Endothelial cell of umbilical vein (primary cell): ENCODE results near the gene CRTC2. TPM values are rescaled to one million over a fixed set of nuclear protein-coding genes. Genes with fewer than 3 reads are reported as not detected.

Experiments
- BruUV-seq: library from RNA; stranded (reverse); fragments of 400-500 nt; replicated peaks from 2 replicates; lab custom pipeline; 2021; lab: Mats Ljungman, UMichigan
- CTCF ChIA-PET: fragments of 300-600, 350-600 bp; sonication (Branson Sonifier 250); formaldehyde crosslinking; loops from one replicate; lab custom pipeline; 2021; ENCODE audit warnings: antibody characterized with exemption, inconsistent platforms; lab: Charles Lee
- POLR2A ChIA-PET: fragments of 300-600, 350-600 bp; sonication (Branson Sonifier 250); formaldehyde crosslinking; loops from one replicate; lab custom pipeline; 2021; ENCODE audit warnings: antibody characterized with exemption, inconsistent platforms; lab: Charles Lee
- DNase-seq: peaks from one replicate; pipeline ENCODE4 v3.0.0-alpha.2; 2011; ENCODE audit warnings: low read depth, low spot score
- FAIRE-seq: peaks from 2 replicates; lab custom pipeline; 2011; peaks lifted over from hg19 to GRCh38; lab: Jason Lieb, UNC
- H2AFZ ChIP-seq: 2 replicates; pipeline ENCODE4 v1.6.0; 2012; ENCODE audit warnings: low read depth, low read length, control low read depth, inconsistent platforms
- H3K27ac ChIP-seq: 2 replicates; pipeline ENCODE4 v1.5.1; 2011; ENCODE audit warnings: low read depth, mild to moderate bottlenecking, control low read depth, low read length, moderate library complexity; ENCODE audit not compliant: insufficient read depth
- H3K27me3 ChIP-seq, 2 experiments: 2 replicates each; pipeline versions ENCODE4 v1.6.0 to v1.6.1; 2011; ENCODE audit warnings: low read length in 2 of 2, mixed read lengths in 1 of 2; ENCODE audit not compliant: control insufficient read depth in 2 of 2, insufficient read depth in 2 of 2
- H3K36me3 ChIP-seq, 2 experiments: 2 replicates in 1 of 2; 3 replicates in 1 of 2; pipeline ENCODE4 v1.5.1; 2011; ENCODE audit warnings: low read length in 2 of 2, mild to moderate bottlenecking in 1 of 2, moderate library complexity in 1 of 2; ENCODE audit not compliant: control insufficient read depth in 2 of 2, insufficient read depth in 2 of 2; ENCODE audit errors: extremely low read depth in 1 of 2
- H3K4me1 ChIP-seq: 3 replicates; pipeline ENCODE4 v1.5.1; 2011; ENCODE audit warnings: mild to moderate bottlenecking, low read length; ENCODE audit not compliant: control insufficient read depth, insufficient read depth; ENCODE audit errors: extremely low read depth
- H3K4me2 ChIP-seq: 2 replicates; pipeline ENCODE4 v1.6.1; 2011; ENCODE audit warnings: low read length, control low read depth, mixed read lengths; ENCODE audit not compliant: insufficient read depth
- H3K4me3 ChIP-seq, 3 experiments: fragments of 200-600 bp in 1 of 3; sonication (generic), shearing (Covaris generic) in 1 of 3; replicated peaks in 1 of 3; 2 replicates each; pipeline ENCODE4 v1.5.1; 2011 to 2016; ENCODE audit warnings: control low read depth in 3 of 3, low read length in 3 of 3, mild to moderate bottlenecking in 2 of 3, inconsistent platforms in 1 of 3, low read depth in 1 of 3, moderate library complexity in 1 of 3; ENCODE audit not compliant: insufficient read depth in 1 of 3
- H3K79me2 ChIP-seq: 2 replicates; pipeline ENCODE4 v1.6.0; 2012; ENCODE audit warnings: low read length, inconsistent platforms; ENCODE audit not compliant: control insufficient read depth, insufficient read depth
- H3K9ac ChIP-seq: replicated peaks from 2 replicates; pipeline ENCODE3; 2011; ENCODE audit warnings: low read length, control low read depth; ENCODE audit not compliant: insufficient read depth; ENCODE audit errors: extremely low read depth
- H3K9me1 ChIP-seq: replicated peaks from 3 replicates; pipeline ENCODE4 v1.6.0; 2011; ENCODE audit warnings: mild to moderate bottlenecking, low read length; ENCODE audit not compliant: control insufficient read depth, insufficient read depth; ENCODE audit errors: extremely low read depth
- H3K9me3 ChIP-seq: replicated peaks from 2 replicates; pipeline ENCODE4 v1.5.1; 2012; ENCODE audit warnings: low read length, inconsistent platforms; ENCODE audit not compliant: control insufficient read depth, insufficient read depth
- H4K20me1 ChIP-seq: replicated peaks from 2 replicates; pipeline ENCODE3; 2011; ENCODE audit warnings: mild to moderate bottlenecking, low read length; ENCODE audit not compliant: control insufficient read depth, insufficient read depth; ENCODE audit errors: extremely low read depth
- CTCF ChIP-seq, 2 donors: IDR thresholded peaks; 1 replicate in 1 of 2; 2 replicates in 1 of 2; pipeline ENCODE4 v1.5.1; 2011; ENCODE audit warnings: low read length in 2 of 2, mild to moderate bottlenecking in 2 of 2, moderate library complexity in 2 of 2, control low read depth in 1 of 2, inconsistent platforms in 1 of 2, low read depth in 1 of 2; ENCODE audit not compliant: insufficient read depth in 1 of 2; ENCODE audit errors: extremely low read depth in 1 of 2
- EZH2 ChIP-seq: IDR thresholded peaks from 2 replicates; pipeline ENCODE4 v1.6.1; 2012; ENCODE audit warnings: borderline replicate concordance, low read depth, mild to moderate bottlenecking, moderate library complexity, low read length, inconsistent platforms; ENCODE audit not compliant: severe bottlenecking
- FOS ChIP-seq: IDR thresholded peaks from 2 replicates; pipeline ENCODE4 v1.6.1; 2011; ENCODE audit warnings: mild to moderate bottlenecking, low read length, moderate library complexity, borderline replicate concordance; ENCODE audit not compliant: insufficient read depth
- GATA2 ChIP-seq: IDR thresholded peaks from 2 replicates; pipeline ENCODE4 v1.7.0; 2011; ENCODE audit warnings: low read depth, mild to moderate bottlenecking, moderate library complexity, mixed read lengths, low read length; ENCODE audit not compliant: insufficient read length, insufficient read depth
- JUN ChIP-seq: IDR thresholded peaks from 2 replicates; pipeline ENCODE4 v1.6.1; 2011; ENCODE audit warnings: borderline replicate concordance, low read depth; ENCODE audit not compliant: insufficient read length, insufficient read depth
- MYC ChIP-seq: IDR thresholded peaks from one replicate; pipeline ENCODE4 v1.6.1; 2011; ENCODE audit warnings: mild to moderate bottlenecking, low read depth, low read length
- POLR2A ChIP-seq: IDR thresholded peaks from 2 replicates; pipeline ENCODE4 v1.6.1; 2012; ENCODE audit warnings: low read depth, mild to moderate bottlenecking, control low read depth, low read length
- POLR2AphosphoS5 ChIP-seq: IDR thresholded peaks from 2 replicates; pipeline ENCODE4 v1.6.1; 2012; ENCODE audit warnings: low read depth, mild to moderate bottlenecking, control low read depth, low read length, moderate library complexity; ENCODE audit not compliant: insufficient read depth
- dilution Hi-C: fragments of 300-500 bp; cut with MboI; formaldehyde crosslinking; loops from one replicate; pipeline ENCODE4 v1.15.0; 2019; ENCODE audit warnings: low sequenced_read_pairs; ENCODE audit not compliant: extremely low pct_ligation_motif_present
- intact Hi-C: fragments of 100-400 bp; cut with micrococcal nuclease; formaldehyde crosslinking; loops from one replicate; pipeline ENCODE4 v1.10.0; 2022
- polyA plus RNA-seq, 4 experiments: library from polyadenylated mRNA; depleted of rRNA in 3 of 4; stranded (reverse) in 3 of 4; unstranded in 1 of 4; fragments of >200 nt; gene quantifications; 2 replicates each; pipeline versions ENCODE4 v1.2.1 to v1.2.3, GENCODE V29; 2011 to 2012; ENCODE audit warnings: missing spikeins in 1 of 4
- total RNA-seq: library from RNA; stranded (reverse); gene quantifications from 2 replicates; pipeline ENCODE4 v1.2.3, GENCODE V29; 2021

Gene CRTC2
- total and polyA plus RNA-seq, 2 donors (not counting 3 experiments of a cell fraction or from before 2014, with no cell fraction given) = 40.2 to 42.2 TPM

- no peak overlapping the region for H3K9ac ChIP-seq
- ChIA-PET CTCF (interaction anchor here (2.0 to 5.1 kb wide), 5 partner anchors 10 to 133 kb away, joined by 5 to 34 read pairs (median 11); partner anchors contain the start of gene DENND4B), POLR2A (no interaction called here)
- H2AFZ ChIP-seq = no peak overlapping the region
- dilution Hi-C loops = no loop called here
- H3K79me2 ChIP-seq = no peaks in the 10 kb centered on the region
- no peaks in the 10 kb centered on the region for H4K20me1 ChIP-seq
- FAIRE-seq (no peak), DNase-seq (no peak)
- BruUV-seq = TSS peak; percentile 39
- H3K27me3 ChIP-seq = no peaks in the 10 kb centered on the region
- no peak overlapping the region for H3K27ac ChIP-seq
- H3K36me3 ChIP-seq = peaks cover 5 to 22% of the 10 kb centered on the region in 2 experiments
- intact Hi-C loops = loop anchor here (1.0 kb wide), 1 partner anchor 33 kb away; the partner anchor contains the start of gene SLC39A1
- TF ChIP-seq EZH2 (no peak), MYC (no peak), CTCF (IDR thresholded peaks at IDR 0.05; ENCODE audit: extremely low read depth in 1 of 2, insufficient read depth in 1 of 2, low read depth in 1 of 2, low read length in 2 of 2) (no peak), FOS (no peak), POLR2A (no peak), POLR2AphosphoS5 (no peak), JUN (no peak), GATA2 (no peak)
- H3K4me3 ChIP-seq = no peak overlapping the region
- H3K4me1 ChIP-seq = peaks cover 15% of the 10 kb centered on the region
- no peak overlapping the region for H3K4me2 ChIP-seq
- H3K9me1 ChIP-seq = no peaks in the 10 kb centered on the region
- H3K9me3 ChIP-seq = no peaks in the 10 kb centered on the region
These were observed 28.1 kb downstream of the CRTC2 start for GRCh38 chr1:153929981-153930948.
